ENCODE results near the gene WWOX.

GRCh38 chr16:78163772-78164670 is 64.6 kb downstream of the WWOX start:
- no peak for TF ChIP-seq CTCF (IDR thresholded peaks at IDR 0.05)
- no peak for TF ChIP-seq POLR2AphosphoS5 (IDR thresholded peaks at IDR 0.05)
- TF ChIP-seq POLR2A (IDR thresholded peaks at IDR 0.05) = no peak
